ENCODE data around the gene KRTAP4-5. TPM values are rescaled to one million over a fixed set of nuclear protein-coding genes. Genes with fewer than 3 reads are reported as not detected.
"Not testable (repeated sequence)": the region's sequence is repeated elsewhere in the genome, so short reads cannot be mapped to it uniquely, and the experiment has no call there.

KRTAP4-5 gene
- total and polyA plus RNA-seq, 8 donors = not detected

GRCh38 chr17:41111151-41111885 lies 38.3 kb downstream of the KRTAP4-5 start:
- Histone ChIP-seq H3K27me3 (no peaks in the 10 kb centered on the region), H3K9me3 (no peaks in the 10 kb centered on the region), H3K4me1 (no peaks in the 10 kb centered on the region), H3K27ac (no peak overlapping the region), H3K36me3 (no peaks in the 10 kb centered on the region), H3K4me3 (no peak overlapping the region)
- WGBS, 2 donors = 66 to 81% methylated on average over 2 of the region's 2 CpGs
- no peak for TF ChIP-seq CTCF (IDR thresholded peaks at IDR 0.05)
- ATAC-seq (no peak), DNase-seq (no peak), FAIRE-seq (no peak)
- intact Hi-C loops (cut with DNase I) = no loop called here

- WGBS, 2 donors = 0 to 51% methylated on average over 1 of the region's 1 CpG
- H3K27ac ChIP-seq; H3K27me3 ChIP-seq; H3K9me3 ChIP-seq; H3K4me1 ChIP-seq; intact Hi-C loops (cut with DNase I); DNase-seq; ATAC-seq; FAIRE-seq; H3K36me3 ChIP-seq; H3K4me3 ChIP-seq: not testable (repeated sequence)
Measured at GRCh38 chr17:41108728-41109386, 40.8 kb downstream of the KRTAP4-5 start.

GRCh38 chr17:41107941-41108450 lies 41.6 kb downstream of the KRTAP4-5 start:
- Histone ChIP-seq H3K27ac (no peak overlapping the region), H3K27me3 (no peaks in the 10 kb centered on the region), H3K9me3 (no peaks in the 10 kb centered on the region), H3K36me3 (no peaks in the 10 kb centered on the region), H3K4me1 (no peaks in the 10 kb centered on the region), H3K4me3 (no peak overlapping the region)
- no peak for FAIRE-seq
- no peak for ATAC-seq
- WGBS, 2 donors = 29 to 35% methylated on average over 1 of the region's 1 CpG
- TF ChIP-seq CTCF (IDR thresholded peaks at IDR 0.05) = no peak
- no peak for DNase-seq
- intact Hi-C loops (cut with DNase I) = no loop called here

GRCh38 chr17:41105347-41105746 lies 44.3 kb downstream of the KRTAP4-5 start, which contains the start of gene KRTAP4-9:
KRTAP4-9 (plus strand) TSS chr17:41105389; CDS start chr17:41105389, 0 bp downstream.
- intact Hi-C loops (cut with DNase I); FAIRE-seq; DNase-seq; H3K27ac ChIP-seq; H3K9me3 ChIP-seq; H3K4me1 ChIP-seq; H3K36me3 ChIP-seq; H3K4me3 ChIP-seq; H3K27me3 ChIP-seq; ATAC-seq: not testable (repeated sequence)
- 57 to 59% methylated on average over 6 to 10 of the region's 10 CpGs for WGBS, 2 donors

GRCh38 chr17:41104386-41105038 lies 45.1 kb downstream of the KRTAP4-5 start:
- H3K9me3 ChIP-seq; ATAC-seq; DNase-seq; intact Hi-C loops (cut with DNase I); H3K27me3 ChIP-seq; FAIRE-seq; H3K4me3 ChIP-seq; H3K4me1 ChIP-seq; H3K36me3 ChIP-seq; H3K27ac ChIP-seq: not testable (repeated sequence)
- WGBS, 2 donors = 45 to 66% methylated on average over 2 of the region's 2 CpGs

- no peak for DNase-seq
- Histone ChIP-seq H3K4me1 (no peaks in the 10 kb centered on the region), H3K27me3 (no peaks in the 10 kb centered on the region), H3K27ac (no peak overlapping the region), H3K4me3 (no peak overlapping the region), H3K36me3 (no peaks in the 10 kb centered on the region), H3K9me3 (no peaks in the 10 kb centered on the region)
- FAIRE-seq = no peak
- no peak for TF ChIP-seq CTCF (IDR thresholded peaks at IDR 0.05)
- ATAC-seq = no peak
- intact Hi-C loops (cut with DNase I) = no loop called here
- 89 to 98% methylated on average over 1 of the region's 1 CpG for WGBS, 2 donors
Measured at GRCh38 chr17:41103896-41104295, 45.7 kb downstream of the KRTAP4-5 start.

All from pancreas (tissue), 10 donors.